ENCODE data around the gene PIK3CG.
A peak's percentile ranks its signal among the peaks of the same experiment; 100 is the strongest.
"Not testable (repeated sequence)": the region's sequence is repeated elsewhere in the genome, so short reads cannot be mapped to it uniquely, and the experiment has no call there.

Gene PIK3CG

GRCh38 chr7:106865130-106866041, at the start of gene PIK3CG:
PIK3CG (plus strand) TSS chr7:106865282; CDS start chr7:106867562, 2,280 bp downstream.
- DNase-seq (ENCODE audit: low read depth): no peak

GRCh38 chr7:106817098-106817497, 48.0 kb upstream of the PIK3CG start:
- no peak for DNase-seq (ENCODE audit: low read depth)

- DNase-seq (ENCODE audit: low read depth): no peak
These were observed 46.3 kb upstream of the PIK3CG start for GRCh38 chr7:106818736-106819135.

- no peak for DNase-seq (ENCODE audit: low read depth)
These were observed 45.5 kb upstream of the PIK3CG start for GRCh38 chr7:106819546-106819945.

GRCh38 chr7:106820321-106821217, 44.5 kb upstream of the PIK3CG start:
- DNase-seq (ENCODE audit: low read depth): no peak

GRCh38 chr7:106823631-106824030, 41.5 kb upstream of the PIK3CG start:
- DNase-seq (ENCODE audit: low read depth): no peak

GRCh38 chr7:106824458-106824857, 40.6 kb upstream of the PIK3CG start:
- no peak for DNase-seq (ENCODE audit: low read depth)

- no peak for DNase-seq (ENCODE audit: low read depth)
These were observed 37.5 kb upstream of the PIK3CG start for GRCh38 chr7:106827626-106828025.

GRCh38 chr7:106829496-106829895, 35.6 kb upstream of the PIK3CG start:
- DNase-seq (ENCODE audit: low read depth): no peak

- not testable (repeated sequence) for DNase-seq (ENCODE audit: low read depth)
These were observed 34.2 kb upstream of the PIK3CG start for GRCh38 chr7:106830896-106831295.

GRCh38 chr7:106836816-106837215, 28.3 kb upstream of the PIK3CG start:
- no peak for DNase-seq (ENCODE audit: low read depth)

- DNase-seq (ENCODE audit: low read depth): no peak
These were observed 25.6 kb upstream of the PIK3CG start for GRCh38 chr7:106839511-106839910.

GRCh38 chr7:106840342-106840741, 24.7 kb upstream of the PIK3CG start:
- DNase-seq (ENCODE audit: low read depth): peak; percentile 80

- no peak for DNase-seq (ENCODE audit: low read depth)
These were observed 23.1 kb upstream of the PIK3CG start for GRCh38 chr7:106841896-106842390.

- DNase-seq (ENCODE audit: low read depth): no peak
These were observed 20.6 kb upstream of the PIK3CG start for GRCh38 chr7:106844279-106844997.

- no peak for DNase-seq (ENCODE audit: low read depth)
These were observed 17.0 kb upstream of the PIK3CG start for GRCh38 chr7:106848049-106848448.

- DNase-seq (ENCODE audit: low read depth): peak; percentile 89
These were observed 16.1 kb upstream of the PIK3CG start for GRCh38 chr7:106848851-106849442.

- DNase-seq (ENCODE audit: low read depth): not testable (repeated sequence)
These were observed 13.4 kb upstream of the PIK3CG start for GRCh38 chr7:106851632-106852031.

GRCh38 chr7:106853250-106853908, 11.7 kb upstream of the PIK3CG start:
- no peak for DNase-seq (ENCODE audit: low read depth)

GRCh38 chr7:106855540-106856132, 9.4 kb upstream of the PIK3CG start:
- no peak for DNase-seq (ENCODE audit: low read depth)

Measured in GM04503 (cell line).